Psoas muscle (tissue), 8 donors: ENCODE measurements around the gene GET4. TPM values are rescaled to one million over a fixed set of nuclear protein-coding genes. Genes with fewer than 3 reads are reported as not detected.

Source experiments
- ATAC-seq, 4 donors: fragments of 200-7000 bp; cut with Tn5 transposase; one replicate each; pipeline ENCODE4 v1.9.1; 2020; ENCODE audit warnings: moderate library complexity in 3 of 4, mild to moderate bottlenecking in 2 of 4
- DNase-seq, 2 donors: peaks; one replicate each; pipeline ENCODE4 v3.0.0-alpha.2; 2020
- H3K27ac ChIP-seq: fragments of 200-600 bp; one replicate; pipeline ENCODE4 v1.8.0; 2022
- H3K27me3 ChIP-seq, 3 donors: fragments of 200-600 bp in 1 of 3; one replicate each; pipeline versions ENCODE4 v1.6.1 to v1.8.0; 2013 to 2022; ENCODE audit warnings: low read length in 2 of 3, mild to moderate bottlenecking in 2 of 3, moderate library complexity in 1 of 3; ENCODE audit not compliant: insufficient read depth in 3 of 3
- H3K36me3 ChIP-seq, 2 donors: fragments of 200-600 bp in 1 of 2; one replicate each; pipeline versions ENCODE4 v1.6.1 to v1.8.0; 2013 to 2022; ENCODE audit warnings: low read depth in 1 of 2, mild to moderate bottlenecking in 1 of 2, moderate library complexity in 1 of 2; ENCODE audit not compliant: insufficient read depth in 1 of 2
- H3K4me1 ChIP-seq: fragments of 200-600 bp; one replicate; pipeline ENCODE4 v1.8.0; 2022
- H3K4me3 ChIP-seq: fragments of 200-600 bp; one replicate; pipeline ENCODE4 v1.8.0; 2022; ENCODE audit warnings: mild to moderate bottlenecking
- H3K9me3 ChIP-seq: fragments of 200-600 bp; one replicate; pipeline ENCODE4 v1.8.0; 2022
- CTCF ChIP-seq: fragments of 200-600 bp; IDR thresholded peaks from one replicate; pipeline ENCODE4 v1.8.0; 2022; ENCODE audit warnings: antibody characterized with exemption
- WGBS, 3 donors: extraction: QIAGEN DNeasy Blood & Tissue Kit; methylation state at CpG; one replicate each; pipeline versions ENCODE4 v1.1.6 to v1.1.7; 2013; 5-methylcytosine and 5-hydroxymethylcytosine counted together
- intact Hi-C, 2 donors: fragments of 100-400 bp; cut with DNase I; formaldehyde crosslinking; loops; one replicate each; pipeline versions ENCODE4 v1.11.0 to v1.14.2; 2022
- polyA plus RNA-seq, 3 donors: library from polyadenylated mRNA; stranded (reverse); fragments of 200-250 nt; gene quantifications; one replicate each; pipeline ENCODE4 v1.2.3, GENCODE V29; 2013
- total RNA-seq, 4 donors: library from RNA; stranded (reverse); fragmentation: NEBNext Ultra II Directional in 2 of 4; extraction: Animal tissue kit (Norgen Biotek cat#: 25700) in 2 of 4; gene quantifications; one replicate each; pipeline versions ENCODE4 v1.2.1 to v1.2.4, GENCODE V29; 2021 to 2023
- donor health status: healthy with polysubstance abuse.
- donor health status: DM: no; HTN: no; CAD: no; lungs with moderate emphysema.
- donor health status: Bipolar disorder and iron deficiency.
- donor health status: healthy.
- donor health status: DM: yes; HTN: yes; CAD: no.
- donor health status: DM: no; HTN: no; CAD: no.
- donor health status: DM: no; HTN: no; CAD: no.
- donor health status: DM: yes; HTN: yes; CAD: no.

The GET4 gene
- total and polyA plus RNA-seq, 7 donors: 27.3 to 51.1 (median 36.8) TPM

DNA sequence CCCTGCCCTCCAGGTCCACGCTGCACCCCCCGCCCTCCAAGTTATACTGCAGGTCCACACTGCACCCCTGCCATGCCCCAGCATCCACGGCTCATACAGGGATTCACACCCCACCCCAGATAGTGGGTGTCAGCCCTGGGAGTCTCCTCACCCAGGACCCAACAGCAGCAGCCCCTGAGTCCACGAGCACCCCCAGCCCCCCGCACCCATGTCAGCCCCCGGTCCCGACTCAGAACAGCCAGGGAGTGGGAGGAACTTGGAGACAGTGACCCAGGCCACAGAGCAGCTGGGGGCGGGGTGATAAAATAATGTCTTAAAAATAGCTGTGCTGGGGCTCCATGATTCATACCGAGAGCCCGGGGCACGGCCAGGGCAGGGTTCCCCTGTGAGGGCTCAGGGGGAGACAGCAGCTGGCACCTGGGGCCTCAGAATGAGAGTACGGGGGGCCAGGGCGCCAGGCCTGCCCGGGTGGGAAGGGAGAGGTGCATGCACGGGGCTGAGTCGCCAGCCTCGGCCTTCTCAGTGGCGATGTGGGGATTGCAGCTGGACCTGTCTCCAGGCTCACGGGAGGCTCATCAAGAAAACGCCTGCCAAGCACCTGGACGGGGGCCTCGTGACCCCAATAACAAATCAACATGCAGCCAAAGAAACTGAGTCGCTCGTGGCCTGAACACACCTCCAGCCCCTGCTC, 48.3 kb downstream of the GET4 start:
- 60 to 67% (median 62%) methylated on average over 20 to 24 of the region's 24 CpGs for WGBS, 3 donors
- no peak for ATAC-seq
- intact Hi-C loops: no loop called here
- Histone ChIP-seq H3K4me1 (no peaks in the 10 kb centered on the region), H3K27ac (no peak overlapping the region), H3K9me3 (no peaks in the 10 kb centered on the region), H3K36me3 (no peaks in the 10 kb centered on the region), H3K27me3 (peaks cover 0 to 14% (median 8%) of the 10 kb centered on the region in 3 donors), H3K4me3 (no peak overlapping the region)
- DNase-seq: peak in 1 of 2 donors; percentile 45
- TF ChIP-seq CTCF: no peak

- intact Hi-C loops: no loop called here
- Histone ChIP-seq H3K27me3 (peaks cover 0 to 14% (median 8%) of the 10 kb centered on the region in 3 donors), H3K9me3 (no peaks in the 10 kb centered on the region), H3K4me3 (no peak overlapping the region), H3K36me3 (no peaks in the 10 kb centered on the region), H3K27ac (no peak overlapping the region), H3K4me1 (no peaks in the 10 kb centered on the region)
- DNase-seq: peak in 1 of 2 donors; percentile 70
- ATAC-seq: no peak
- TF ChIP-seq CTCF: no peak
- WGBS, 3 donors: 69 to 77% (median 76%) methylated on average over 18 of the region's 18 CpGs
Measured at GRCh38 chr7:925601-926000, 49.2 kb downstream of the GET4 start.

- intact Hi-C loops: no loop called here
- Histone ChIP-seq H3K27ac (no peak overlapping the region), H3K27me3 (peaks cover 0 to 14% (median 8%) of the 10 kb centered on the region in 3 donors), H3K9me3 (no peaks in the 10 kb centered on the region), H3K36me3 (no peaks in the 10 kb centered on the region), H3K4me1 (no peaks in the 10 kb centered on the region), H3K4me3 (no peak overlapping the region)
- TF ChIP-seq CTCF: no peak
- peak in 1 of 2 donors; percentile 48 for DNase-seq
- WGBS, 3 donors: 73 to 81% (median 79%) methylated on average over 35 to 47 of the region's 47 CpGs
- ATAC-seq: no peak
Measured at GRCh38 chr7:926061-927030, 50.0 kb downstream of the GET4 start.

DNA sequence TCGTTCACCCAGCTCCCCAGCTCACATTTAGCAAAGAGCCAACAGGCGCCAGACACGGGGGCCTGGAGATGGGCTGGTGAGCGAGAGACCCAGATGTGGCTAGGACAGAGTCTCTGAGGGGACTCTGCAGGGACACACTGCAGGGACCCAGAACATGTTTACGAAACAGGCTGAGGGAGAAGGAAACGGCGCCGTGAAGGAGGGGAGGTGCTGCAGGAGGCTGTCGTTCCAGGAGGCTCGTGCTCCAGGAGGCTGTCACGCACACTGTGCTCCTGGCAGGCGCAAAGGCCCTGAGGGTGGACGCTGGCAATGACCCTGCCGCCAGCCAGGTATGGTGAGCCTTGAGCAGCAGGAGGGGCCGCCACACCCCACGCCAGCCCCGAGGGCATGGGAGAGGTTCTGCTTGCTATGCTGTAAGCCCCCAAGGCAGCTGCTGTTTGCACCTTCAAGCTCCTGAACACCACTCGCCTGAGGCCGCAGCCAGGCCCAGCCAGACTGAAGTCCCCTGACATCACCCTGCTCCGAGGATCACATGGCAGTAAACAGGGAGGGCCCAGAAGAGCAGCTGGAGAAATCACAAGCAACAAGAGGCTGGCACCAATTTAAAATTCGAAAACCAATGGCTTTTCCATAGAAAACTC, 50.8 kb downstream of the GET4 start:
- intact Hi-C loops: no loop called here
- no peak overlapping the region for H3K4me3 ChIP-seq
- WGBS, 3 donors: 67 to 72% (median 68%) methylated on average over 21 of the region's 21 CpGs
- H3K9me3 ChIP-seq: no peaks in the 10 kb centered on the region
- H3K36me3 ChIP-seq: no peaks in the 10 kb centered on the region
- no peaks in the 10 kb centered on the region for H3K4me1 ChIP-seq
- TF ChIP-seq CTCF: no peak
- ATAC-seq (no peak), DNase-seq (peak in 1 of 2 donors; percentile 40)
- H3K27me3 ChIP-seq: peaks cover 0 to 12% (median 8%) of the 10 kb centered on the region in 3 donors
- H3K27ac ChIP-seq: no peak overlapping the region
